Mesothelial cell of epicardium (in vitro differentiated cells): ENCODE data around the gene CNTN1. TPM values are rescaled to one million over a fixed set of nuclear protein-coding genes. Genes with fewer than 3 reads are reported as not detected.

ENCODE experiments used
- DNase-seq, 2 experiments: peaks; one replicate each; pipeline ENCODE4 v3.0.0; 2021; ENCODE audit warnings: low spot score in 2 of 2; ENCODE audit not compliant: unreplicated experiment in 2 of 2
- H3K27ac Mint-ChIP-seq: 2 replicates; pipeline ENCODE4 v1.8.0; 2021; ENCODE audit warnings: mixed read lengths
- H3K27me3 Mint-ChIP-seq: 2 replicates; pipeline ENCODE4 v1.8.0; 2021; ENCODE audit warnings: low read depth, mixed read lengths
- H3K36me3 Mint-ChIP-seq: 2 replicates; pipeline ENCODE4 v1.8.0; 2021; ENCODE audit warnings: mixed read lengths
- H3K4me1 Mint-ChIP-seq: 2 replicates; pipeline ENCODE4 v1.8.0; 2021; ENCODE audit warnings: mixed read lengths
- H3K4me3 Mint-ChIP-seq: 2 replicates; pipeline ENCODE4 v1.8.0; 2021; ENCODE audit warnings: mild to moderate bottlenecking, moderate library complexity, mixed read lengths
- H3K9me3 Mint-ChIP-seq: 2 replicates; pipeline ENCODE4 v1.8.0; 2021; ENCODE audit warnings: mixed read lengths
- total RNA-seq: library from RNA; stranded (reverse); gene quantifications from 3 replicates; pipeline ENCODE4 v1.2.1, GENCODE V29; 2021
- TF ChIP-seq, protein P1 (sequence below): fragments of 200-600 bp; sonication (generic); IDR thresholded peaks from one replicate; pipeline ENCODE4 v1.5.0; 2021; ENCODE audit warnings: antibody characterized with exemption; ENCODE audit not compliant: unreplicated experiment

The CNTN1 gene
- total RNA-seq, 1 donor from 2014 or later: 22.4 TPM

DNA sequence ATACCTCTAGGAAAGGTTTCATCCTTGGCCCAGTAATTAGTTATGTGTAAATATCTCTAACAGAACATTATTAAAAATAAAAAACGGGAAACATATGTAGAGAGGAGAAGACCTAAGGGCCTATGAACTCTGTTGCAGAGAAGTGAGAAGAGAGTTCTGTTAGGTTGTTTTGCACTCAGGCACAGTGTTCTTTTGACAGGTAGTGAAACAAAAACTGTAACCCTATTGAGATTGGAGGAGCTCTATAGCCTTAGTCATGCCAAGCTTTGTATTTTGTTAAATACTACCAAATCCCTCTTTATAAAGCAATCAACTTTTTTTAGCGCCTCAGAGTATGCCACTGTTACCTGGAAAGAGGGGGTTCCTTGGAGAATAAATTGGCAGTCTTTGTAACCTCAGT, 77.6 kb downstream of the CNTN1 start:
- Mint-ChIP-seq H3K4me3 (no peak overlapping the region), H3K27me3 (no peaks in the 10 kb centered on the region), H3K9me3 (no peaks in the 10 kb centered on the region), H3K27ac (no peak overlapping the region), H3K36me3 (no peaks in the 10 kb centered on the region), H3K4me1 (peaks cover 3% of the 10 kb centered on the region)
- TF ChIP-seq, protein P1, sequence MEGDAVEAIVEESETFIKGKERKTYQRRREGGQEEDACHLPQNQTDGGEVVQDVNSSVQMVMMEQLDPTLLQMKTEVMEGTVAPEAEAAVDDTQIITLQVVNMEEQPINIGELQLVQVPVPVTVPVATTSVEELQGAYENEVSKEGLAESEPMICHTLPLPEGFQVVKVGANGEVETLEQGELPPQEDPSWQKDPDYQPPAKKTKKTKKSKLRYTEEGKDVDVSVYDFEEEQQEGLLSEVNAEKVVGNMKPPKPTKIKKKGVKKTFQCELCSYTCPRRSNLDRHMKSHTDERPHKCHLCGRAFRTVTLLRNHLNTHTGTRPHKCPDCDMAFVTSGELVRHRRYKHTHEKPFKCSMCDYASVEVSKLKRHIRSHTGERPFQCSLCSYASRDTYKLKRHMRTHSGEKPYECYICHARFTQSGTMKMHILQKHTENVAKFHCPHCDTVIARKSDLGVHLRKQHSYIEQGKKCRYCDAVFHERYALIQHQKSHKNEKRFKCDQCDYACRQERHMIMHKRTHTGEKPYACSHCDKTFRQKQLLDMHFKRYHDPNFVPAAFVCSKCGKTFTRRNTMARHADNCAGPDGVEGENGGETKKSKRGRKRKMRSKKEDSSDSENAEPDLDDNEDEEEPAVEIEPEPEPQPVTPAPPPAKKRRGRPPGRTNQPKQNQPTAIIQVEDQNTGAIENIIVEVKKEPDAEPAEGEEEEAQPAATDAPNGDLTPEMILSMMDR: no peak
- no peak for DNase-seq

DNA sequence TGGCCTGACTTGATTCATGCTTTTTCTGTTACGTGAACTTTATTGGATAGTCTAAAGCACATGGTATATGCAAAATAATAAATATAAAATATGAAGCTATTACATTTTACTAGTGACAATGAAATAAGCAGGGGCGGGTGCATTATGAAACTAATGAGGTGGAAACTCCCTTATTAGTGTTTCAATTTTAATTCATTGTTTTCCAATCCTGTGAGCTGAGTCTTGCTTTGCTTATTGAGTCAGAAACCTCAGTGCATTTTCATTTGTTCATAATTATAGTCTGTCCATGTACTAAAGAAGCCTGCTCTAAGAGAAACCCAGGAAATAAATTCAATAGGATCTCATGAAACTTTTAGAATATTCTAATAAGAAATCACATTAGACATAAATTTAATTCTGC, 78.5 kb downstream of the CNTN1 start:
- TF ChIP-seq, protein P1: no peak
- no peaks in the 10 kb centered on the region for H3K27me3 Mint-ChIP-seq
- DNase-seq: no peak
- no peaks in the 10 kb centered on the region for H3K9me3 Mint-ChIP-seq
- no peak overlapping the region for H3K4me3 Mint-ChIP-seq
- no peaks in the 10 kb centered on the region for H3K36me3 Mint-ChIP-seq
- no peak overlapping the region for H3K27ac Mint-ChIP-seq
- H3K4me1 Mint-ChIP-seq: peaks cover 3% of the 10 kb centered on the region

DNA sequence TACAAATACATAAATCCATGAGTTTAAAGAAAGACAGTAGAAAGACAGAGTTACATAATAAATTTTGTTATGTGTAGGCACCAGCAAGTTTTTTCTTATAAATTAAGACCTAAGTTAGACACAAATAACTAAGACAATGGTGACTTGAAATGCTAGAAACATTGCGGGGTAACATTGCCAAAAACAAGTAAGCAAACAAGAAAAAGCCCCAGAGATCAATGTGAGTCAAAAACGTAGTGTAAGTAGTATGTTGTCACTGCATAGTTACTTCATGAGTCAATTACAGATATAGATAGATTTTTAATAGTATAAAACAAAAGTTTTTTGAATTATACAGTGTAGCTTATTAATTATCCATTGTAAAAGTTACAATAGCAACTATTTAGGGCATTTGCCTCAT, 83.4 kb downstream of the CNTN1 start:
- Mint-ChIP-seq H3K27me3 (no peaks in the 10 kb centered on the region), H3K36me3 (no peaks in the 10 kb centered on the region), H3K9me3 (no peaks in the 10 kb centered on the region), H3K4me3 (no peak overlapping the region), H3K27ac (no peak overlapping the region), H3K4me1 (no peaks in the 10 kb centered on the region)
- no peak for DNase-seq
- TF ChIP-seq, protein P1: no peak

DNA sequence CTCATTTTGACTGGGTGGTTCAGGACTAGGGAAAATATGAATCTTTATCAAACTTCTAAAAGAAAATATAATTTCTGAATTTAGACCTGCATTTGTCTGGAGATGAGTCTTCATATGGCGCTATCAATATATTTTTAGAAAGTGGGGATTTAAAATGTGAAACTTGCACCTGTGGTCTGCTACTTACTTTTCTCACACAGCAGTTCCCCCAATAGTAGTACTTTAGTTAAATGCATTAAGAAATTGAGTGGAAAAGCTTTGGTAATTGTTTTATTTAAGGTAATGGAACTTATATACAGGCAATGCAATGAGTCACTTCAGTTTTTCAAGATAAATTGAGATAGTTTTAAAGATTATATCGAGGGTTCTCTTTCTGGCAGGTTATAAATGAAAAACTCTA, 91.9 kb downstream of the CNTN1 start:
- peaks cover 4% of the 10 kb centered on the region for H3K4me1 Mint-ChIP-seq
- H3K9me3 Mint-ChIP-seq: peaks cover 9% of the 10 kb centered on the region
- no peak for DNase-seq
- H3K4me3 Mint-ChIP-seq: no peak overlapping the region
- TF ChIP-seq, protein P1: no peak
- no peaks in the 10 kb centered on the region for H3K27me3 Mint-ChIP-seq
- H3K27ac Mint-ChIP-seq: no peak overlapping the region
- H3K36me3 Mint-ChIP-seq: no peaks in the 10 kb centered on the region

DNA sequence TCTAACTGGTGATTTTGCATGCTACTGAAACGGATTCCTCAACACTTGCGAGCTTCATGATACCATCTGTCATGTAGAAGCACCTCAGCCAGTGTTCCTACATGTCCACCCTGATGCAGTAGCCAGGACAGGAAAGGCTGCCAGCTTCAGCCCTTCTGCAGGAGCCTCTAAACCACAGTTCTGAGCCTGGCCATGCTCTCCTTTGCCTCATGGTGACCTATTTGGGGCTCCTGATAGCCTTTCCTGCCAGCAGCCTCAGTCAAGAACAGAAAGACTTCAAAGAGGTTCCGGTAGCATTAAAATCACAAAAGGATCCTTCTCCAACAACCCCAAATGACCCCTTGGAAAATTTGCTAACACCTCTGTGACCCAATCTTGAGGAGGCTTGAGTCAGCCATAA, 96.0 kb downstream of the CNTN1 start:
- no peaks in the 10 kb centered on the region for H3K27me3 Mint-ChIP-seq
- H3K36me3 Mint-ChIP-seq: no peaks in the 10 kb centered on the region
- no peak overlapping the region for H3K27ac Mint-ChIP-seq
- no peak for DNase-seq
- peaks cover 10% of the 10 kb centered on the region for H3K4me1 Mint-ChIP-seq
- TF ChIP-seq, protein P1: no peak
- peaks cover 9% of the 10 kb centered on the region for H3K9me3 Mint-ChIP-seq
- no peak overlapping the region for H3K4me3 Mint-ChIP-seq

DNA sequence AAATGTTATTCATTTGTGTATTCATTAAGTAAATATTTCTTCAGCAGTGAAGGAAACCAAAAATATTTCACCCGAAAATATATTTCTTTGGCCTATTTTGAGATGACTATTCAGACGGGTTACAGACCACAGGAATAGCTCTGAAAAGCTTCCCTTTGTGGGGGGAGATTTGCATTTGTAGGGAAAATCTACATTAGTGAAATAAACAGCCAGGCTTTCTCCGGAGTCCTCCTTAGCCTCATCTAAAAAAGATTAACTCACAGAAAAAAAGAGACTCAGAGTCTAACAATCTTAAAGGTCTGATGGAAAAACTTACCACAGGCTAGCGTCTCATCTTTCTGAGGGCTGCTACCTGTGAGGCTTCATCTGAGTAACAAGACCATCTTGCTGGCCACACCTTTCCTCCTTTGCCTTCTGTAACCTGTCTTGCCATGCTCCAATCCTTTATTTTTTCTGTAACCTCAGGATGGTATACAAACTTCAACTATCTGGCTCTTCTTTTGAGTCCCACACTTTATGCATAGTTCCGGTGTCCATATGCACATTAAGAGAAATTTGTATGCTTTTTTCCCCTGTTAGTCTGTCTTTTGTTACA, 100.7 kb downstream of the CNTN1 start:
- TF ChIP-seq, protein P1: no peak
- Mint-ChIP-seq H3K27me3 (no peaks in the 10 kb centered on the region), H3K9me3 (no peaks in the 10 kb centered on the region), H3K4me3 (no peak overlapping the region), H3K4me1 (peaks cover 14% of the 10 kb centered on the region), H3K36me3 (no peaks in the 10 kb centered on the region), H3K27ac (no peak overlapping the region)
- DNase-seq: no peak
